ENCODE results near the gene METRN.

GRCh38 chr16:759110-759910 lies 44.4 kb downstream of the METRN start:
- TF ChIP-seq POLR2A (IDR thresholded peaks at IDR 0.05) (no peak), CTCF (IDR thresholded peaks at IDR 0.05) (no peak), POLR2AphosphoS5 (IDR thresholded peaks at IDR 0.05) (no peak), EP300 (IDR thresholded peaks at IDR 0.05; ENCODE audit: low read depth) (no peak)

Data from transverse colon (tissue), 4 donors.